ENCODE data around the gene TAF4. TPM values are rescaled to one million over a fixed set of nuclear protein-coding genes. Genes with fewer than 3 reads are reported as not detected.

Gene TAF4
- total and polyA plus RNA-seq, 3 donors from 2014 or later: 30.7 to 111 (median 107) TPM

DNA sequence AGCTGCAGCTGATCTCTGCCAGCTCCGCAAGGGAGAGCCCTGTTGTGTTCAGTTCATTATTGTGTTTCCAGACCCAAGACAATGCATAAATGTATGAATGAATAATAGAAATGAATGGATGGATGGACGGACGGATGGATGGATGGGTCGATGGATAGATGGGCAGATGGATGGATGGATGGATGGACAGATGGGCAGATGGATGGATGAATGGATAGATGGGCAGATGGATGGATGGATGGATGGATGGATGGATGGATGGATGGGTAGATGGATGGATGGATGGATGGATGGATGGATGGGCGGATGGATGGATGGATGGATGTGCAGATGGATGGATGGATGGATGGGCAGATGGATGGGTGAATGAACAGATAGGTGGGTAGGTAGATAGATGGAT, 39.9 kb upstream of the TAF4 start:
- 87 to 88% methylated on average over 5 of the region's 5 CpGs for WGBS, 2 donors
- H3K4me1 ChIP-seq: no peaks in the 10 kb centered on the region
- no peak for DNase-seq
- intact Hi-C loops (cut with DNase I; ENCODE audit: low total_unique reads): no loop called here
- no peaks in the 10 kb centered on the region for H3K36me3 ChIP-seq (ENCODE audit: low read depth, missing control alignments)
- H3K27me3 ChIP-seq: no peaks in the 10 kb centered on the region
- no peaks in the 10 kb centered on the region for H3K9me3 ChIP-seq
- no peak for TF ChIP-seq POLR2A (IDR thresholded peaks at IDR 0.05)
- TF ChIP-seq, protein P1, sequence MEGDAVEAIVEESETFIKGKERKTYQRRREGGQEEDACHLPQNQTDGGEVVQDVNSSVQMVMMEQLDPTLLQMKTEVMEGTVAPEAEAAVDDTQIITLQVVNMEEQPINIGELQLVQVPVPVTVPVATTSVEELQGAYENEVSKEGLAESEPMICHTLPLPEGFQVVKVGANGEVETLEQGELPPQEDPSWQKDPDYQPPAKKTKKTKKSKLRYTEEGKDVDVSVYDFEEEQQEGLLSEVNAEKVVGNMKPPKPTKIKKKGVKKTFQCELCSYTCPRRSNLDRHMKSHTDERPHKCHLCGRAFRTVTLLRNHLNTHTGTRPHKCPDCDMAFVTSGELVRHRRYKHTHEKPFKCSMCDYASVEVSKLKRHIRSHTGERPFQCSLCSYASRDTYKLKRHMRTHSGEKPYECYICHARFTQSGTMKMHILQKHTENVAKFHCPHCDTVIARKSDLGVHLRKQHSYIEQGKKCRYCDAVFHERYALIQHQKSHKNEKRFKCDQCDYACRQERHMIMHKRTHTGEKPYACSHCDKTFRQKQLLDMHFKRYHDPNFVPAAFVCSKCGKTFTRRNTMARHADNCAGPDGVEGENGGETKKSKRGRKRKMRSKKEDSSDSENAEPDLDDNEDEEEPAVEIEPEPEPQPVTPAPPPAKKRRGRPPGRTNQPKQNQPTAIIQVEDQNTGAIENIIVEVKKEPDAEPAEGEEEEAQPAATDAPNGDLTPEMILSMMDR (IDR thresholded peaks at IDR 0.05): no peak
- H3K4me3 ChIP-seq: no peak overlapping the region
- H3K27ac ChIP-seq: no peak overlapping the region

DNA sequence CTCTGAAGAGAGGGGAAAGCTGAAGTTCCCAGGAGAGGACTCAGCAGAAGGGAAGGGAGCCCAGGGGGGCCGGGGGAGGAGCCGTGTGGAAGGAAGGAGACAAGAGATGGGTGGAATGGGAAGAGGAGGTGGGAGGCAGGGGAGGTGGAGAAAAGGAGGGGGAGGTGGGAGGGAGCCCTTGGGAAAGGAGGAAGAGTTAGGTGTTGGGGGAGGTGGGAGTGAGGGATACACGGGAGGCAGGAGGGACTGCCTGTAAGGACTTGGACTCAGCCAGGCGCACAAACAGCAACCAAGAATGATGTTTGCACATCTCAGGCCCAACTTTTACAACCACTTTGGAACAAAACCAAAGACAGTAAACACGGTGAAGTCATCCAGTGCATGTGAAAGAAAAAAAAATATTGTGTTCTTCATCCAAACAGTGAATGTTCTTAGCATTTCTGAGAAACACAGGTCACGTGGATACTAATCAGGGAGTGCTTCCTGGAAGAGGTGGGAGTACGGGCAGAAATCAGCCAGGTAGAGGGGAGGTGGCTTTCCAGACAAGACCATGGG, 39.2 kb upstream of the TAF4 start:
- DNase-seq: no peak
- Histone ChIP-seq H3K9me3 (no peaks in the 10 kb centered on the region), H3K4me3 (no peak overlapping the region), H3K27me3 (no peaks in the 10 kb centered on the region), H3K4me1 (no peaks in the 10 kb centered on the region), H3K36me3 (ENCODE audit: low read depth, missing control alignments) (no peaks in the 10 kb centered on the region), H3K27ac (no peak overlapping the region)
- intact Hi-C loops (cut with DNase I; ENCODE audit: low total_unique reads): no loop called here
- 25 to 36% methylated on average over 7 of the region's 7 CpGs for WGBS, 2 donors
- TF ChIP-seq, protein P1 (IDR thresholded peaks at IDR 0.05): no peak
- TF ChIP-seq POLR2A (IDR thresholded peaks at IDR 0.05): no peak

DNA sequence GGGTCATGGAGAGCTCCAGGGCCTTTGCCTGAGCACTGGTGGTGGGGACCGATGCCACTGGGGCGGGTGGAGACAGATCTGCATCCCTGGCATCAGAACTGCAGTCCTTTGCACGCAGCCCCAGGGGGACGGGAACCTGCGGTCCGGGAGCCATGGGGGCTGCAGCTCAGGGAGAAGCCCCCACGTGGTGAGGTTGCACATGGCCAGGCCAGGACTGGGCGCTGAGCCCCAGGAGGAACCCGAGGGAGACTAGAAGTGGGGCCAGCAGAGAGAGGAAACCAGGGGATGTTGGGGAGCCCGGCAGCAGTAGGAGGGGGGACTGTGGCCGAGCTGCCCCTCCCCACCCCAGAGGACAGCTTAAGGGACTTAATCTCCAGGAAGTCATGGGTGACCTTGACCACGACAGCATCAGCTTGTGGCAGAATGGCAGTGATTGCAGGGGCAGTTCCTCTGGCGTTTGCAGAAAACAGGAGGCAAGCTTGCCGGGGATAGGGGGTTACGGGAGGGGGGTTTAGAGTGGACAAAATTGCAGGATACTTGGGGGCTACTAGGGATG, 38.6 kb upstream of the TAF4 start:
- H3K9me3 ChIP-seq: no peaks in the 10 kb centered on the region

DNA sequence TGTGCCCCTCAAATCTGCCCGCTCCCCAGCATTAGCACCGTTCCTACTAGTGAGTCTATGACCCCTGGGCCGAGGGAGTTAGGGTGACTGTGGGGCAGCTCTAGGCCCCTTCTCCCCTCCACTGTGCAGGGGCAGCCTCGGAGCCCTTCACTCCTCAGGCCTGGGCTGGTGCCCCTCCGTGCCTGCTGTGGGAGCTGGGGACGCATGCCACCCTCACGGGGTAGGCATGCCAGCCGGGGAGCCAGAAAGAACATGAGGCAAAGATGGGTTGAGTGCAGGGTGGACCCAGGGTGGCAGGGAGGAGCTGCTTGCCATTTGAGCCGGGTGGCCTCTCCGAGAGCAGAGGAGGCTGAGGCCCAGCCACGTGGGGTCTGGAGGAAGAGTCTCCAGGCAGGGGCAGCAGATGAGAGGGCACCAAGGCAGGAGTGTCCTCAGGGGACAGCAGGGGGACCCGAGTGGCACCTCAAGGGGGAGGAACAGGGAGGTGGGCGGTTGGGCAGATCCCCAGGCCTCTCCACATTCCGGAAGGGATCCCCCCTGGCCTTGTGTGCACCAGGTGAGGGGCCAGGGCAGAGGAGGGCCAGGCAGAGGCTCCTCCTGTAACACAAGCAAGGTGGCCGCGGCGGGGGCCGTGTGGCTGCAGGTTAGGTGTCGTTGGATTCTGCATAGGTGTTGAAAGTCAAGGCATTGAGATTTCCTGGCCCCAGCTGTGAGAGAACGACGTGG, 38.0 kb upstream of the TAF4 start:
- TF ChIP-seq POLR2A (IDR thresholded peaks at IDR 0.05): no peak
- TF ChIP-seq, protein P1 (IDR thresholded peaks at IDR 0.05): no peak
- Histone ChIP-seq H3K4me1 (no peaks in the 10 kb centered on the region), H3K36me3 (ENCODE audit: low read depth, missing control alignments) (no peaks in the 10 kb centered on the region), H3K27ac (no peak overlapping the region), H3K27me3 (no peaks in the 10 kb centered on the region), H3K4me3 (no peak overlapping the region), H3K9me3 (no peaks in the 10 kb centered on the region)
- intact Hi-C loops (cut with DNase I; ENCODE audit: low total_unique reads): no loop called here
- no peak for DNase-seq
- 69 to 76% methylated on average over 17 to 21 of the region's 21 CpGs for WGBS, 2 donors

More for the DNA sequence above, 38.6 kb upstream of the TAF4 start:
- 31 to 45% methylated on average over 6 to 15 of the region's 15 CpGs for WGBS, 2 donors
- peak; percentile 26 for DNase-seq
- no peaks in the 10 kb centered on the region for H3K27me3 ChIP-seq
- intact Hi-C loops (cut with DNase I; ENCODE audit: low total_unique reads): no loop called here
- H3K36me3 ChIP-seq (ENCODE audit: low read depth, missing control alignments): no peaks in the 10 kb centered on the region
- H3K27ac ChIP-seq: no peak overlapping the region
- no peak overlapping the region for H3K4me3 ChIP-seq
- TF ChIP-seq, protein P1 (IDR thresholded peaks at IDR 0.05): no peak
- TF ChIP-seq POLR2A (IDR thresholded peaks at IDR 0.05): no peak
- no peaks in the 10 kb centered on the region for H3K4me1 ChIP-seq

All from testis (tissue), 3 donors.